Measurements from ENCODE around the gene PKP4. TPM values are rescaled to one million over a fixed set of nuclear protein-coding genes. Genes with fewer than 3 reads are reported as not detected.

Gene PKP4
- total and polyA plus RNA-seq, 2 donors: 22.5 to 24.9 TPM

DNA sequence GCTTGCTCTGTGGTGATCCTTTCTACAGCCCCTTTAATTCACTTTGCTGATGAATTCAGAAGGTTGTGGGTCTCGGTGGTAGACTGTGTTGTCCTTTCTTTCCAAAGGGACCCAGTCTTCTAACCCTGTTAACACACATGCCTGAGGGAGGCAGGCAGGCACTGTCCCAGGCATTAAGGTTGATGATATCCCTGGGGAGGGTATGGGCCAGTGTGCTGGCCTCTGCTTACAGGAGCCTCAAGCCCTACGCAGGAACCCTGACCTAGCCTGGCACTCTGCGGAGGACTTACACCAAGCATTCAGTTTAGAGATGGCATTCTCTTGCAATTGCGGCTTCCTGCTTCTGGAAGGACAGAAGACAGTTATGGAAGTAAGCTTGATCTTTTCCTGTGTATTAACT, 102.5 kb downstream of the PKP4 start:
- H3K4me1 ChIP-seq (ENCODE audit: control insufficient read depth in 2 of 2, insufficient read depth in 2 of 2, low read length in 2 of 2): no peaks in the 10 kb centered on the region
- no peaks in the 10 kb centered on the region for H3K27me3 ChIP-seq (ENCODE audit: control insufficient read depth in 2 of 2, insufficient read depth in 1 of 2, low read length in 1 of 2)
- no peak overlapping the region for H3K4me3 ChIP-seq (ENCODE audit: low read length in 2 of 2)
- WGBS: 99% methylated on average over 4 of the region's 4 CpGs
- H3K36me3 ChIP-seq (ENCODE audit: control insufficient read depth in 2 of 2, insufficient read depth in 2 of 2, low read length in 1 of 2): no peaks in the 10 kb centered on the region
- DNase-seq (ENCODE audit: low read depth in 6 of 9, low spot score in 9 of 9): no peak
- no peaks in the 10 kb centered on the region for H3K9me3 ChIP-seq (ENCODE audit: control insufficient read depth in 2 of 2, insufficient read depth in 1 of 2, low read length in 1 of 2)
- no peak overlapping the region for H3K27ac ChIP-seq (ENCODE audit: low read depth in 1 of 2, low read length in 1 of 2)

GRCh38 chr2:158560259-158560658, 103.5 kb downstream of the PKP4 start:
- H3K4me3 ChIP-seq (ENCODE audit: low read length in 2 of 2): no peak overlapping the region
- H3K9me3 ChIP-seq (ENCODE audit: control insufficient read depth in 2 of 2, insufficient read depth in 1 of 2, low read length in 1 of 2): no peaks in the 10 kb centered on the region
- no peak for DNase-seq (ENCODE audit: low read depth in 6 of 9, low spot score in 9 of 9)
- no peaks in the 10 kb centered on the region for H3K36me3 ChIP-seq (ENCODE audit: control insufficient read depth in 2 of 2, insufficient read depth in 2 of 2, low read length in 1 of 2)
- no peaks in the 10 kb centered on the region for H3K4me1 ChIP-seq (ENCODE audit: control insufficient read depth in 2 of 2, insufficient read depth in 2 of 2, low read length in 2 of 2)
- no peak overlapping the region for H3K27ac ChIP-seq (ENCODE audit: low read depth in 1 of 2, low read length in 1 of 2)
- no peaks in the 10 kb centered on the region for H3K27me3 ChIP-seq (ENCODE audit: control insufficient read depth in 2 of 2, insufficient read depth in 1 of 2, low read length in 1 of 2)

DNA sequence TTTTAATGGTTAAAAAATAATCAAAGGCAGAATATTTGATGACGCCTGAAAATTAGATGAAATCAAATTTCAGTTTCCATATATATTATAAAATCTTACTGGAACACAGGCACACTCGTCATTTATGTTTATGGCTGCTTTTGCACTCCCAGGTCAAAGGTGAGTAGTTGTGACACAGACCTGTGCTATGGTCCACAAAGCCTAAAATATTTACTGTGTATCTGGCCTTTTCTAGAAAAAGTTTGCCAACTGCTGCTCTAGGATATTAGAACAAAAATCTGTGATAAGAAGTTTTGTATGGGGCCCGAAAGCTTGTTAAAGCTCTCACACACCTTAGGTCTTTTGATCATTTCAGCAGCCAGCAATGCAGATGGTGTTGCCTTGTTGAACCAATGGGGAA, 104.3 kb downstream of the PKP4 start:
- no peaks in the 10 kb centered on the region for H3K27me3 ChIP-seq (ENCODE audit: control insufficient read depth in 2 of 2, insufficient read depth in 1 of 2, low read length in 1 of 2)
- H3K36me3 ChIP-seq (ENCODE audit: control insufficient read depth in 2 of 2, insufficient read depth in 2 of 2, low read length in 1 of 2): no peaks in the 10 kb centered on the region
- no peaks in the 10 kb centered on the region for H3K4me1 ChIP-seq (ENCODE audit: control insufficient read depth in 2 of 2, insufficient read depth in 2 of 2, low read length in 2 of 2)
- H3K9me3 ChIP-seq (ENCODE audit: control insufficient read depth in 2 of 2, insufficient read depth in 1 of 2, low read length in 1 of 2): no peaks in the 10 kb centered on the region
- WGBS: over 99% methylated on average over 3 of the region's 3 CpGs
- no peak overlapping the region for H3K27ac ChIP-seq (ENCODE audit: low read depth in 1 of 2, low read length in 1 of 2)
- DNase-seq (ENCODE audit: low read depth in 6 of 9, low spot score in 9 of 9): no peak
- no peak overlapping the region for H3K4me3 ChIP-seq (ENCODE audit: low read length in 2 of 2)

- Histone ChIP-seq H3K27me3 (ENCODE audit: control insufficient read depth in 2 of 2, insufficient read depth in 1 of 2, low read length in 1 of 2) (no peaks in the 10 kb centered on the region), H3K27ac (ENCODE audit: low read depth in 1 of 2, low read length in 1 of 2) (no peak overlapping the region), H3K4me3 (ENCODE audit: low read length in 2 of 2) (no peak overlapping the region), H3K36me3 (ENCODE audit: control insufficient read depth in 2 of 2, insufficient read depth in 2 of 2, low read length in 1 of 2) (no peaks in the 10 kb centered on the region), H3K9me3 (ENCODE audit: control insufficient read depth in 2 of 2, insufficient read depth in 1 of 2, low read length in 1 of 2) (no peaks in the 10 kb centered on the region), H3K4me1 (ENCODE audit: control insufficient read depth in 2 of 2, insufficient read depth in 2 of 2, low read length in 2 of 2) (no peaks in the 10 kb centered on the region)
- no peak for DNase-seq (ENCODE audit: low read depth in 6 of 9, low spot score in 9 of 9)
- 75% methylated on average over 2 of the region's 2 CpGs for WGBS
These were observed 110.5 kb downstream of the PKP4 start for GRCh38 chr2:158567208-158567607.

DNA sequence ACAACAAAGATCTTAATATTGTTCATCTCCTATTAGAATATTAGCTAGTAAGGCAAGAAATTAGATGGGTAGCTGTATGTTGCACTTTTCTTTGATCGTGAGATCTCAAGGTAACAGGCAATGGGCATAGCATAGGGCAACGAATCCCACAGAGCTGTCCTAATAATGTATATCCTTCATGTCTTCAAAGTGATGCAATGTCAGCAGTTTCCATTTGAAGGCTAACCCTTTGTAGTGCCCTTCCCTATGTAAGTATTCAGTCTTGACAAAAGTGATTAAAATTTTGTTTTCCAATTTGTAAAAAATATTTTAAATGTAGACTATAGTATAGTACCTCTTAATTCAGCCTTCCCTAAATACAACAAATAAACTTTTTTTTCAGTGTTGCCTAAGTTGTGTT, 112.5 kb downstream of the PKP4 start:
- Histone ChIP-seq H3K36me3 (ENCODE audit: control insufficient read depth in 2 of 2, insufficient read depth in 2 of 2, low read length in 1 of 2) (no peaks in the 10 kb centered on the region), H3K27ac (ENCODE audit: low read depth in 1 of 2, low read length in 1 of 2) (no peak overlapping the region), H3K27me3 (ENCODE audit: control insufficient read depth in 2 of 2, insufficient read depth in 1 of 2, low read length in 1 of 2) (no peaks in the 10 kb centered on the region), H3K4me1 (ENCODE audit: control insufficient read depth in 2 of 2, insufficient read depth in 2 of 2, low read length in 2 of 2) (no peaks in the 10 kb centered on the region), H3K9me3 (ENCODE audit: control insufficient read depth in 2 of 2, insufficient read depth in 1 of 2, low read length in 1 of 2) (no peaks in the 10 kb centered on the region), H3K4me3 (ENCODE audit: low read length in 2 of 2) (no peak overlapping the region)
- 97% methylated on average over 2 of the region's 2 CpGs for WGBS
- no peak for DNase-seq (ENCODE audit: low read depth in 6 of 9, low spot score in 9 of 9)

DNA sequence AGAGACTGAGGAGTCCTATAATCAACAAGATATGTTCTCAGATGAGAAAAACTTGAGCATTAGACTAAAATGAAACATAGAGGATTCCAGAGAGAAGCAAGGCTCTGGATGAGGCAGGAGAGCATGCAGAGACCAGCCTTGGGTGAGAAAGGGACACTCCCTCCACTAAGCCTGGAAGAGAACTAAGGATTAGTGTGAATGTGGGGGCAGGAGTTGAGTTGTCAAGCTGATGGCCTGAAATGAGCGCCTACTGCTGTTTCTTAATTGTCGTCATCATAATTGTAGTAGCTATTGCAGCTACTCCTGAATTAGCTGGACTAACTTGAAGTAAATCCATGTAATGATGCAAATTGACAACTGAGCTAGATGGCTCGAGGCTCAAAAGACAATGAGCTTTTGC, 114.1 kb downstream of the PKP4 start:
- Histone ChIP-seq H3K27me3 (ENCODE audit: control insufficient read depth in 2 of 2, insufficient read depth in 1 of 2, low read length in 1 of 2) (no peaks in the 10 kb centered on the region), H3K27ac (ENCODE audit: low read depth in 1 of 2, low read length in 1 of 2) (no peak overlapping the region), H3K4me3 (ENCODE audit: low read length in 2 of 2) (no peak overlapping the region), H3K4me1 (ENCODE audit: control insufficient read depth in 2 of 2, insufficient read depth in 2 of 2, low read length in 2 of 2) (no peaks in the 10 kb centered on the region), H3K9me3 (ENCODE audit: control insufficient read depth in 2 of 2, insufficient read depth in 1 of 2, low read length in 1 of 2) (no peaks in the 10 kb centered on the region), H3K36me3 (ENCODE audit: control insufficient read depth in 2 of 2, insufficient read depth in 2 of 2, low read length in 1 of 2) (no peaks in the 10 kb centered on the region)
- DNase-seq (ENCODE audit: low read depth in 6 of 9, low spot score in 9 of 9): no peak
- WGBS: 99% methylated on average over 3 of the region's 3 CpGs

GRCh38 chr2:158573739-158574138, 117.0 kb downstream of the PKP4 start:
- 100% methylated on average over 1 of the region's 1 CpG for WGBS
- no peaks in the 10 kb centered on the region for H3K36me3 ChIP-seq (ENCODE audit: control insufficient read depth in 2 of 2, insufficient read depth in 2 of 2, low read length in 1 of 2)

GRCh38 chr2:158575051-158575635, 118.4 kb downstream of the PKP4 start:
- no peak overlapping the region for H3K27ac ChIP-seq (ENCODE audit: low read depth in 1 of 2, low read length in 1 of 2)
- 97% methylated on average over 2 of the region's 2 CpGs for WGBS
- H3K36me3 ChIP-seq (ENCODE audit: control insufficient read depth in 2 of 2, insufficient read depth in 2 of 2, low read length in 1 of 2): no peaks in the 10 kb centered on the region

More at GRCh38 chr2:158573739-158574138, 117.0 kb downstream of the PKP4 start:
- H3K9me3 ChIP-seq (ENCODE audit: control insufficient read depth in 2 of 2, insufficient read depth in 1 of 2, low read length in 1 of 2): no peaks in the 10 kb centered on the region
- H3K27me3 ChIP-seq (ENCODE audit: control insufficient read depth in 2 of 2, insufficient read depth in 1 of 2, low read length in 1 of 2): no peaks in the 10 kb centered on the region
- H3K27ac ChIP-seq (ENCODE audit: low read depth in 1 of 2, low read length in 1 of 2): no peak overlapping the region
- DNase-seq (ENCODE audit: low read depth in 6 of 9, low spot score in 9 of 9): no peak
- no peak overlapping the region for H3K4me3 ChIP-seq (ENCODE audit: low read length in 2 of 2)
- no peaks in the 10 kb centered on the region for H3K4me1 ChIP-seq (ENCODE audit: control insufficient read depth in 2 of 2, insufficient read depth in 2 of 2, low read length in 2 of 2)

DNA sequence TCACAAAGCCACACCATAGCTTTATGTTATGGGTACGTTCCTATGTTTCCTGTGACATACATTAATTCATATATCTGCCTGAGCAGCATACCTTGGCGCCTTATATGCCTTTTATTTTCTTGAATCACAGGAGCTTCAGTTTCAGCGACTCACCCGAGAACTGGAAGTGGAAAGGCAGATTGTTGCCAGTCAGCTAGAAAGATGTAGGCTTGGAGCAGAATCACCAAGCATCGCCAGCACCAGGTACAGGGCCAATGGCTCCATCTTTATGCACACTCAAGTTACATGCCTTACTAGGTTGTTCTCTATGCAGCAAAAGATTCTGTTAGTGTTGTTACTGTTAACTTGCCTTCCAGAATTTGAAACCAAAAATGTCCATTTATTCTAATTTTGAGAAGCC, 120.4 kb downstream of the PKP4 start:
- Histone ChIP-seq H3K4me1 (ENCODE audit: control insufficient read depth in 2 of 2, insufficient read depth in 2 of 2, low read length in 2 of 2) (no peaks in the 10 kb centered on the region), H3K36me3 (ENCODE audit: control insufficient read depth in 2 of 2, insufficient read depth in 2 of 2, low read length in 1 of 2) (no peaks in the 10 kb centered on the region), H3K9me3 (ENCODE audit: control insufficient read depth in 2 of 2, insufficient read depth in 1 of 2, low read length in 1 of 2) (no peaks in the 10 kb centered on the region), H3K4me3 (ENCODE audit: low read length in 2 of 2) (no peak overlapping the region), H3K27ac (ENCODE audit: low read depth in 1 of 2, low read length in 1 of 2) (no peak overlapping the region), H3K27me3 (ENCODE audit: control insufficient read depth in 2 of 2, insufficient read depth in 1 of 2, low read length in 1 of 2) (no peaks in the 10 kb centered on the region)
- 95% methylated on average over 5 of the region's 5 CpGs for WGBS
- DNase-seq (ENCODE audit: low read depth in 6 of 9, low spot score in 9 of 9): no peak

More at GRCh38 chr2:158575051-158575635, 118.4 kb downstream of the PKP4 start:
- DNase-seq (ENCODE audit: low read depth in 6 of 9, low spot score in 9 of 9): no peak
- Histone ChIP-seq H3K4me3 (ENCODE audit: low read length in 2 of 2) (no peak overlapping the region), H3K27me3 (ENCODE audit: control insufficient read depth in 2 of 2, insufficient read depth in 1 of 2, low read length in 1 of 2) (no peaks in the 10 kb centered on the region), H3K4me1 (ENCODE audit: control insufficient read depth in 2 of 2, insufficient read depth in 2 of 2, low read length in 2 of 2) (no peaks in the 10 kb centered on the region), H3K9me3 (ENCODE audit: control insufficient read depth in 2 of 2, insufficient read depth in 1 of 2, low read length in 1 of 2) (no peaks in the 10 kb centered on the region)

Measured in thymus (tissue), 11 donors.